ENCODE data around the gene C19orf33. TPM values are rescaled to one million over a fixed set of nuclear protein-coding genes. Genes with fewer than 3 reads are reported as not detected.

Gene C19orf33
- total and polyA plus RNA-seq, 2 of the 8 experiments (the other 6 are each of a cell fraction or from before 2014, with no cell fraction given), result 6.0 to 36.0 TPM

GRCh38 chr19:38307597-38307996, 3.5 kb downstream of the C19orf33 start:
- TF ChIP-seq SIN3A (conservative IDR thresholded peaks at IDR 0.05 in 1 of 2, IDR thresholded peaks at IDR 0.05 in 1 of 2; ENCODE audit: low read depth in 1 of 2, low read length in 2 of 2) (no peak), FOSL1 (IDR thresholded peaks at IDR 0.05; ENCODE audit: insufficient read depth, low read depth, low read length) (no peak)
- CTCF ChIA-PET (ENCODE audit: partially characterized antibody), result interaction anchor here (0.7 to 1.5 kb wide), 6 partner anchors 28 to 80 kb away, joined by 3 to 4 read pairs (median 4); partner anchors contain the start of gene CATSPERG

More at GRCh38 chr19:38307597-38307996, 3.5 kb downstream of the C19orf33 start:
- H4K8ac ChIP-seq (ENCODE audit: extremely low read depth, insufficient read depth, low read length), result no peak overlapping the region
- FAIRE-seq, result no peak
- no peak overlapping the region for H3K4me3 ChIP-seq (ENCODE audit: extremely low read depth in 1 of 4, insufficient read depth in 2 of 4, low read depth in 3 of 4, low read length in 4 of 4)
- no peak overlapping the region for H2BK120ac ChIP-seq (replicated peaks; ENCODE audit: low read depth, low read length)
- H3K56ac ChIP-seq (replicated peaks; ENCODE audit: insufficient read length, low read depth, low read length), result no peak overlapping the region
- H3K23me2 ChIP-seq (ENCODE audit: low read depth, low read length), result peaks cover 12% of the 10 kb centered on the region; the same call in 1 of the 2 replicates
- no peak overlapping the region for H3K14ac ChIP-seq (ENCODE audit: insufficient read length)
- no peak overlapping the region for H4K91ac ChIP-seq (replicated peaks; ENCODE audit: insufficient read length, low read length)
- H3K9me3 ChIP-seq (ENCODE audit: insufficient read depth in 2 of 2, low read depth in 1 of 2, low read length in 1 of 2), result no peaks in the 10 kb centered on the region
- H2AFZ ChIP-seq (ENCODE audit: low read length), result no peak overlapping the region
- H3K4ac ChIP-seq (replicated peaks; ENCODE audit: insufficient read length, low read depth, low read length), result no peak overlapping the region
- DNase-seq (ENCODE audit: low read depth in 1 of 2, low spot score in 2 of 2), result no peak
- peaks cover 0 to 18% (median 9%) of the 10 kb centered on the region in 4 experiments; a peak in 5 of 8 replicates for H3K36me3 ChIP-seq (ENCODE audit: control insufficient read depth in 2 of 4, insufficient read depth in 4 of 4, low read length in 3 of 4)
- 90% methylated on average over 8 of the region's 8 CpGs; no CpG with 5 or more reads in 1 of the 2 experiments for WGBS, 2 experiments (ENCODE audit: extremely low coverage in 1 of 2, insufficient coverage in 1 of 2, insufficient read length in 1 of 2, insufficient replicate concordance in 2 of 2, low coverage in 1 of 2, low lambda C conversion rate in 2 of 2, missing lambda C conversion rate in 1 of 2)
- POLR2A ChIA-PET (ENCODE audit: partially characterized antibody), result interaction anchor here (0.9 to 1.2 kb wide), 2 partner anchors 12 to 91 kb away, joined by 3 read pairs; partner anchors contain the start of gene KCNK6
- no peak overlapping the region for H3K9ac ChIP-seq (replicated peaks in 1 of 4; ENCODE audit: extremely low read depth in 1 of 4, low read depth in 3 of 4, low read length in 3 of 4)
- H2BK15ac ChIP-seq (ENCODE audit: low read length), result no peak overlapping the region
- peaks cover 0 to 14% of the 10 kb centered on the region in 2 experiments; a peak in 2 of 4 replicates for H3K79me2 ChIP-seq (ENCODE audit: control insufficient read depth in 1 of 2, insufficient read depth in 2 of 2, low read length in 2 of 2)
- H3K79me1 ChIP-seq (ENCODE audit: low read depth, low read length), result peaks cover 8% of the 10 kb centered on the region
- H3K4me1 ChIP-seq (replicated peaks in 1 of 4; ENCODE audit: control insufficient read depth in 3 of 4, insufficient read depth in 4 of 4, low read length in 3 of 4), result peaks cover 0 to 14% (median 4%) of the 10 kb centered on the region in 4 experiments; a peak in 4 of 7 replicates
- H2AK5ac ChIP-seq (ENCODE audit: low read depth, low read length), result no peak overlapping the region
- peaks cover 4 to 16% of the 10 kb centered on the region in 2 experiments for H4K20me1 ChIP-seq (replicated peaks in 1 of 2; ENCODE audit: control insufficient read depth in 1 of 2, insufficient read depth in 2 of 2, low read length in 2 of 2)
- no peaks in the 10 kb centered on the region; a peak in 1 of 7 replicates for H3K27me3 ChIP-seq (replicated peaks in 1 of 4; ENCODE audit: control insufficient read depth in 3 of 4, extremely low read depth in 1 of 4, insufficient read depth in 3 of 4, low read length in 3 of 4)
- H3K23ac ChIP-seq (ENCODE audit: insufficient read length), result no peak overlapping the region
- H2BK5ac ChIP-seq (ENCODE audit: low read depth, low read length), result no peak overlapping the region
- no peak overlapping the region for H3K27ac ChIP-seq (ENCODE audit: low read depth, low read length)
- no peak overlapping the region for H3K18ac ChIP-seq (ENCODE audit: extremely low read depth, low read length)
- H2BK12ac ChIP-seq (ENCODE audit: low read depth, low read length), result no peak overlapping the region
- no peak overlapping the region for H2BK20ac ChIP-seq (ENCODE audit: low read length)
- H3K4me2 ChIP-seq (ENCODE audit: insufficient read depth in 1 of 2, low read depth in 2 of 2, low read length in 2 of 2), result no peak overlapping the region
- no peak overlapping the region for H4K5ac ChIP-seq (ENCODE audit: insufficient read length, low read depth, low read length)

Data from H1 (cell line).